HepG2 (cell line): ENCODE measurements around the gene SIAH2.

Source experiments
- CHD4 ChIP-seq: fragments of 200-600 bp; sonication (generic); IDR thresholded peaks from 2 replicates; pipeline ENCODE4 v1.7.0; 2017; ENCODE audit warnings: mild to moderate bottlenecking, low read length, borderline replicate concordance
- FOSL2 ChIP-seq: sonication (generic); formaldehyde crosslinking; IDR thresholded peaks from 2 replicates; pipeline ENCODE4 v1.4.0; 2020; ENCODE audit warnings: missing genetic modification reagents
- TEAD2 ChIP-seq: sonication (generic); formaldehyde crosslinking; IDR thresholded peaks from 2 replicates; pipeline ENCODE4 v1.9.0; 2021; ENCODE audit warnings: missing genetic modification reagents
- WIZ ChIP-seq: sonication (generic); formaldehyde crosslinking; IDR thresholded peaks from 2 replicates; pipeline ENCODE4 v1.5.1; 2020; ENCODE audit warnings: mild to moderate bottlenecking, missing genetic modification reagents

DNA sequence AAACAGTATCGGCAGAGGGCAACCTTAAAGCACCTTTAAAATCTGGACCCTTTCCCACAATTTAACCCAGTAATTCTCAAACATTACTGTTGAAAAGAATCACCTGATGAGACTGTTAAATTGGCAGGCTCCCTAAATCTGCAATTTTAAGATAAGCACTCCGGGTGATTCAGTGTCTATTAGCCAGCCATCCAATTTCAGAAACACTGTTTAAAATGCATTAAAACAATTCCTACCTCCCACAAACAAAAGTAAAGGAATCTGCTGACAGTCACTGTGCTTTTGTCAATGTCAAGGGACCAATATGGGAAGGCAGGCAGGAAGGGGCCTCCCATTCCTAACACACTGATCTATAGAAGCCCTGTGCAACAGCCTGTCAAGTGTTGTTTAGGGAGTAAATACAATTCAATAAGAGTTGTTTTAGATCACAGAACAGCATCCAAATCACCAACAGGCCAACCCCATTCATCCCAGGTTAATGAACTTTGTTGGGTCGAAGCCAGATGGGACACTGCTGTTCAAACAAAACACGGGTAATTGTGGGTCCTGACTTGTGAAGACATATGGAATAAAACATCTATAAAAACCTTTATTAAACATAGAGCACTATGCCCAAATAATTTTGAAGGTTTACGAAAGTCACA is 21.4 kb downstream of the SIAH2 start:
- TF ChIP-seq TEAD2 (CRISPR knock-in tag) (no peak), WIZ (no peak), CHD4 (no peak), FOSL2 (CRISPR knock-in tag) (no peak)
